HepG2 (cell line): ENCODE data around the gene ENTPD7. TPM values are rescaled to one million over a fixed set of nuclear protein-coding genes. Genes with fewer than 3 reads are reported as not detected.
A peak's percentile ranks its signal among the peaks of the same experiment; 100 is the strongest.

ENCODE experiments used
- ATF1 ChIP-seq: IDR thresholded peaks from 2 replicates; pipeline ENCODE4 v1.6.1; 2016; ENCODE audit warnings: mild to moderate bottlenecking, control low read depth
- CEBPB ChIP-seq: IDR thresholded peaks from 2 replicates; pipeline ENCODE4 v1.6.1; 2011; ENCODE audit warnings: low read depth, low read length, improper control_type of control experiment, borderline replicate concordance
- EHMT2 ChIP-seq: fragments of 200-600 bp; sonication (generic); IDR thresholded peaks from 2 replicates; pipeline ENCODE4 v1.7.0; 2017; ENCODE audit warnings: antibody characterized with exemption, low read depth, low read length, borderline replicate concordance
- ELF3 ChIP-seq: IDR thresholded peaks from 2 replicates; pipeline ENCODE4 v1.6.1; 2016; ENCODE audit warnings: missing genetic modification reagents, missing compliant biosample characterization
- ERF ChIP-seq: IDR thresholded peaks from 2 replicates; pipeline ENCODE4 v1.6.1; 2018; ENCODE audit warnings: missing biosample characterization, missing genetic modification reagents
- FLYWCH1 ChIP-seq: sonication (generic); formaldehyde crosslinking; IDR thresholded peaks from 2 replicates; pipeline ENCODE4 v1.8.1; 2023; ENCODE audit warnings: mild to moderate bottlenecking, missing genetic modification reagents
- FOXO1 ChIP-seq: sonication (generic); formaldehyde crosslinking; IDR thresholded peaks from 2 replicates; pipeline ENCODE4 v1.4.0; 2020; ENCODE audit warnings: missing genetic modification reagents
- GABPA ChIP-seq, 2 experiments: IDR thresholded peaks; 2 replicates each; pipeline ENCODE4 v1.6.1; 2011 to 2016; ENCODE audit warnings: low read depth in 2 of 2, low read length in 1 of 2, missing biosample characterization in 1 of 2, missing genetic modification characterization in 1 of 2
- HDAC1 ChIP-seq: sonication (generic); formaldehyde crosslinking; IDR thresholded peaks from 2 replicates; pipeline ENCODE4 v1.5.1; 2020; ENCODE audit warnings: mild to moderate bottlenecking, missing genetic modification reagents
- IKZF4 ChIP-seq: sonication (generic); formaldehyde crosslinking; IDR thresholded peaks from 2 replicates; pipeline ENCODE4 v1.5.1; 2020; ENCODE audit warnings: borderline replicate concordance, mild to moderate bottlenecking, low read depth, missing genetic modification reagents; ENCODE audit errors: not compliant biosample characterization
- KDM6A ChIP-seq: IDR thresholded peaks from 2 replicates; pipeline ENCODE4 v1.6.1; 2016; ENCODE audit warnings: low read depth
- MTF1 ChIP-seq: sonication (generic); formaldehyde crosslinking; IDR thresholded peaks from 2 replicates; pipeline ENCODE4 v1.5.0; 2020; ENCODE audit warnings: missing genetic modification reagents
- MYC ChIP-seq: sonication (generic); formaldehyde crosslinking; IDR thresholded peaks from 2 replicates; pipeline ENCODE4 v1.9.0; 2021; ENCODE audit warnings: missing genetic modification reagents, borderline replicate concordance
- POGK ChIP-seq: sonication (generic); formaldehyde crosslinking; conservative IDR thresholded peaks from 2 replicates; pipeline ENCODE4 v1.8.0; 2022; ENCODE audit warnings: mild to moderate bottlenecking, moderate library complexity, missing genetic modification reagents
- RAD51 ChIP-seq: fragments of 450-650 bp; IDR thresholded peaks from 2 replicates; pipeline ENCODE4 v1.6.1; 2016; ENCODE audit warnings: borderline replicate concordance
- RFX1 ChIP-seq: fragments of 450-650 bp; IDR thresholded peaks from 2 replicates; pipeline ENCODE4 v1.6.1; 2017
- RNF2 ChIP-seq: fragments of 450-650 bp; conservative IDR thresholded peaks from 2 replicates; pipeline ENCODE4 v1.6.1; 2016; ENCODE audit warnings: low read depth
- SETDB1 ChIP-seq: sonication (generic); formaldehyde crosslinking; IDR thresholded peaks from 2 replicates; pipeline ENCODE4 v1.5.1; 2020; ENCODE audit warnings: missing genetic modification reagents, mild to moderate bottlenecking, borderline replicate concordance
- SRSF9 ChIP-seq: fragments of 200-400 bp; formaldehyde crosslinking; IDR thresholded peaks from 2 replicates; pipeline ENCODE4 v1.6.1; 2018; ENCODE audit warnings: borderline replicate concordance, mild to moderate bottlenecking, low read depth, low read length; ENCODE audit not compliant: insufficient read depth, poor library complexity, severe bottlenecking
- TFAP4 ChIP-seq: sonication (generic); IDR thresholded peaks from 2 replicates; pipeline ENCODE4 v1.6.1; 2016; ENCODE audit warnings: low read depth, borderline replicate concordance
- ZBTB43 ChIP-seq: sonication (generic); formaldehyde crosslinking; conservative IDR thresholded peaks from 2 replicates; pipeline ENCODE4 v1.4.0; 2020; ENCODE audit warnings: missing genetic modification reagents
- ZFP82 ChIP-seq: sonication (generic); formaldehyde crosslinking; IDR thresholded peaks from 2 replicates; pipeline ENCODE4 v1.5.1; 2020; ENCODE audit warnings: mild to moderate bottlenecking, missing genetic modification reagents, borderline replicate concordance
- ZNF512B ChIP-seq: sonication (generic); formaldehyde crosslinking; IDR thresholded peaks from 2 replicates; pipeline ENCODE4 v1.5.1; 2020; ENCODE audit warnings: missing genetic modification reagents, mild to moderate bottlenecking, borderline replicate concordance
- ZNF841 ChIP-seq: sonication (generic); formaldehyde crosslinking; IDR thresholded peaks from 2 replicates; pipeline ENCODE4 v1.8.1; 2023; ENCODE audit warnings: missing genetic modification reagents, borderline replicate concordance
- polyA plus RNA-seq, 8 experiments: library from polyadenylated mRNA; depleted of rRNA in 3 of 8; stranded (reverse) in 7 of 8; unstranded in 1 of 8; fragments of >200 nt; fragmentation: Illumina TruSeq in 4 of 8; extraction: Trizol in 4 of 8; gene quantifications; 2 replicates each; pipeline versions ENCODE4 v1.2.1 to v1.2.3, GENCODE V29; 2011 to 2016; ENCODE audit warnings: low read depth in 4 of 8, missing spikeins in 1 of 8, mixed read lengths in 1 of 8; ENCODE audit not compliant: insufficient read depth in 1 of 8
- total RNA-seq, 5 experiments: library from RNA; depleted of rRNA; stranded (reverse); fragments of >200 nt; fragmentation: Illumina TruSeq; extraction: Trizol; gene quantifications; 2 replicates each; pipeline ENCODE4 v1.2.3, GENCODE V29; 2016; ENCODE audit warnings: low read depth in 1 of 5

Gene ENTPD7
- total and polyA plus RNA-seq, 2 of the 13 experiments (the other 11 are each of a cell fraction or from before 2014, with no cell fraction given): 7.6 to 36.5 TPM

- TF ChIP-seq ZNF512B (CRISPR knock-in tag) (no peak), ELF3 (CRISPR knock-in tag) (peak; percentile 80), ZNF841 (no peak), KDM6A (no peak), SRSF9 (no peak), IKZF4 (CRISPR knock-in tag) (peak; percentile 65), ZBTB43 (peak; percentile 59), SETDB1 (no peak), RNF2 (peak; percentile 92), ZFP82 (CRISPR knock-in tag) (peak; percentile 57), POGK (CRISPR knock-in tag) (peak; percentile 83), EHMT2 (no peak), TFAP4 (peak; percentile 69; the same call in 1 of the 2 replicates), HDAC1 (peak; percentile 90), CEBPB (peak; percentile 84), MYC (CRISPR knock-in tag) (peak; percentile 93), RFX1 (no peak), GABPA (IDR thresholded peaks at IDR 0.05; ENCODE audit: low read depth, low read length) (no peak), GABPA (CRISPR knock-in tag; IDR thresholded peaks at IDR 0.05; ENCODE audit: low read depth) (peak; percentile 37; the same call in 1 of the 2 replicates), RAD51 (no peak), MTF1 (CRISPR knock-in tag) (no peak), FLYWCH1 (CRISPR knock-in tag) (no peak; the same call in 1 of the 2 replicates), ERF (peak; percentile 77), ATF1 (CRISPR knock-in tag) (peak; percentile 82), FOXO1 (no peak; the same call in 1 of the 2 replicates)
Observed at GRCh38 chr10:99620711-99621453, 38.4 kb upstream of the ENTPD7 start (continued).
